HG03045 (cell line): ENCODE measurements around the gene NPM1.
"Not testable (repeated sequence)": the region's sequence is repeated elsewhere in the genome, so short reads cannot be mapped to it uniquely, and the experiment has no call there.

ENCODE experiments used
- ATAC-seq: cut with Tn5 transposase; IDR thresholded peaks from one replicate; pipeline ENCODE4 v1.9.1; 2021; ENCODE audit warnings: mild to moderate bottlenecking, moderate library complexity; ENCODE audit not compliant: unreplicated experiment

Gene NPM1

GRCh38 chr5:171410181-171410580, 22.5 kb downstream of the NPM1 start:
- ATAC-seq, result no peak

- no peak for ATAC-seq
Observed at GRCh38 chr5:171412186-171412585, 24.5 kb downstream of the NPM1 start.

- no peak for ATAC-seq
Observed at GRCh38 chr5:171413153-171413910, 25.7 kb downstream of the NPM1 start.

GRCh38 chr5:171413993-171414392, 26.3 kb downstream of the NPM1 start:
- ATAC-seq, result not testable (repeated sequence)

- no peak for ATAC-seq
Observed at GRCh38 chr5:171415115-171415730, 27.6 kb downstream of the NPM1 start.

- no peak for ATAC-seq
Observed at GRCh38 chr5:171416160-171417049, 28.8 kb downstream of the NPM1 start.

- ATAC-seq, result peak; percentile 75
Observed at GRCh38 chr5:171418316-171418981, 30.8 kb downstream of the NPM1 start.

GRCh38 chr5:171418982-171419687, 31.5 kb downstream of the NPM1 start, which contains the start of gene FGF18:
Gene FGF18, plus strand, starts transcription at chr5:171419647. Its CDS starts 553 bp downstream, at chr5:171420200.
- ATAC-seq, result peak; percentile 37

- peak; percentile 43 for ATAC-seq
Observed at GRCh38 chr5:171419688-171420430, 32.2 kb downstream of the NPM1 start.

GRCh38 chr5:171420431-171421241, 33.0 kb downstream of the NPM1 start:
- ATAC-seq, result no peak

GRCh38 chr5:171421331-171422262, 33.9 kb downstream of the NPM1 start:
- ATAC-seq, result no peak

GRCh38 chr5:171422495-171422894, 34.8 kb downstream of the NPM1 start:
- ATAC-seq, result no peak

- ATAC-seq, result no peak
Observed at GRCh38 chr5:171422902-171423663, 35.4 kb downstream of the NPM1 start.

- no peak for ATAC-seq
Observed at GRCh38 chr5:171424726-171425125, 37.1 kb downstream of the NPM1 start.

- no peak for ATAC-seq
Observed at GRCh38 chr5:171425596-171426244, 38.1 kb downstream of the NPM1 start.

- ATAC-seq, result no peak
Observed at GRCh38 chr5:171426266-171426665, 38.6 kb downstream of the NPM1 start.
